ENCODE data around the gene FIG4. TPM values are rescaled to one million over a fixed set of nuclear protein-coding genes. Genes with fewer than 3 reads are reported as not detected.

Gene FIG4
- polyA plus RNA-seq, 3 donors: 27.2 to 65.3 (median 53.7) TPM

GRCh38 chr6:109690373-109690736 lies 741 bp upstream of the FIG4 start:
- H3K27ac Mint-ChIP-seq: peak overlapping the region; percentile 92 to 96 (median 93)
- Histone ChIP-seq H3K4me1 (ENCODE audit: control insufficient read depth in 1 of 2, insufficient read depth in 2 of 2, low read length in 2 of 2) (peaks cover 38 to 53% of the 10 kb centered on the region in 2 donors), H3K27me3 (ENCODE audit: control insufficient read depth in 2 of 2, insufficient read depth in 2 of 2, low read length in 2 of 2) (no peaks in the 10 kb centered on the region), H3K27ac (ENCODE audit: low read depth in 1 of 2, low read length in 2 of 2) (peak overlapping the region; percentile 82 to 96), H3K36me3 (replicated peaks in 1 of 2; ENCODE audit: control insufficient read depth in 1 of 2, insufficient read depth in 2 of 2, low read length in 2 of 2) (peaks cover under 1 to 3% of the 10 kb centered on the region in 2 donors), H4K20me1 (ENCODE audit: insufficient read depth, low read length) (peaks cover 6% of the 10 kb centered on the region), H3K4me2 (replicated peaks; ENCODE audit: extremely low read depth, low read length, poor library complexity, severe bottlenecking) (peak overlapping the region; percentile 96), H3K9ac (ENCODE audit: insufficient read depth, low read length, poor library complexity, severe bottlenecking) (peak overlapping the region; percentile 82), H3K79me2 (ENCODE audit: insufficient read depth, low read length) (peaks cover 48% of the 10 kb centered on the region), H3K9me3 (replicated peaks in 1 of 2; ENCODE audit: control insufficient read depth in 1 of 2, insufficient read depth in 1 of 2, low read length in 2 of 2) (no peaks in the 10 kb centered on the region), H2AFZ (ENCODE audit: insufficient read depth, low read depth, low read length, poor library complexity, severe bottlenecking) (peak overlapping the region; percentile 96), H3K4me3 (replicated peaks in 1 of 3; ENCODE audit: low read depth in 2 of 3, low read length in 3 of 3) (peak overlapping the region; percentile 76 to 96 (median 95))
- peaks cover 0 to 4% (median 0%) of the 10 kb centered on the region in 3 donors for H3K27me3 Mint-ChIP-seq (ENCODE audit: low read depth in 3 of 3)
- H3K36me3 Mint-ChIP-seq: peaks cover under 1 to 11% of the 10 kb centered on the region in 2 donors
- peak in 1 of 3 donors; percentile 25 for DNase-seq
- peaks cover 0 to 2% (median 0%) of the 10 kb centered on the region in 7 donors for H3K9me3 Mint-ChIP-seq
- TF ChIP-seq CTCF (IDR thresholded peaks at IDR 0.05): no peak
- intact Hi-C loops (cut with micrococcal nuclease): loop anchor here (5.0 to 10.0 kb wide), 3 partner anchors 82 to 596 kb away; partner anchors contain the start of genes CDC40 (in 1 of the 2), CEP57L1 (in 1 of the 2) and SESN1 (in 1 of the 2)
- WGBS (ENCODE audit: insufficient coverage): under 1% methylated on average over 18 of the region's 24 CpGs
- H3K4me1 Mint-ChIP-seq: peaks cover 52% of the 10 kb centered on the region
- H3K4me3 Mint-ChIP-seq: peak overlapping the region; percentile 87 to 95

GRCh38 chr6:109693111-109693510 lies 2.0 kb downstream of the FIG4 start:
- Histone ChIP-seq H3K4me1 (ENCODE audit: control insufficient read depth in 1 of 2, insufficient read depth in 2 of 2, low read length in 2 of 2) (peaks cover 42 to 56% of the 10 kb centered on the region in 2 donors), H3K9me3 (replicated peaks in 1 of 2; ENCODE audit: control insufficient read depth in 1 of 2, insufficient read depth in 1 of 2, low read length in 2 of 2) (no peaks in the 10 kb centered on the region), H3K79me2 (ENCODE audit: insufficient read depth, low read length) (peaks cover 66% of the 10 kb centered on the region), H3K36me3 (replicated peaks in 1 of 2; ENCODE audit: control insufficient read depth in 1 of 2, insufficient read depth in 2 of 2, low read length in 2 of 2) (peaks cover 9 to 14% of the 10 kb centered on the region in 2 donors), H3K27me3 (ENCODE audit: control insufficient read depth in 2 of 2, insufficient read depth in 2 of 2, low read length in 2 of 2) (no peaks in the 10 kb centered on the region), H3K27ac (ENCODE audit: low read depth in 1 of 2, low read length in 2 of 2) (peak overlapping the region in 1 of 2 donors; percentile 96), H2AFZ (ENCODE audit: insufficient read depth, low read depth, low read length, poor library complexity, severe bottlenecking) (no peak overlapping the region), H3K4me3 (replicated peaks in 1 of 3; ENCODE audit: low read depth in 2 of 3, low read length in 3 of 3) (peak overlapping the region in 1 of 3 experiments; percentile 96), H4K20me1 (ENCODE audit: insufficient read depth, low read length) (peaks cover 12% of the 10 kb centered on the region), H3K4me2 (replicated peaks; ENCODE audit: extremely low read depth, low read length, poor library complexity, severe bottlenecking) (peak overlapping the region; percentile 96), H3K9ac (ENCODE audit: insufficient read depth, low read length, poor library complexity, severe bottlenecking) (peak overlapping the region; percentile 6)
- Mint-ChIP-seq H3K9me3 (peaks cover 0 to 2% (median 0%) of the 10 kb centered on the region in 7 donors), H3K36me3 (peaks cover 8 to 22% of the 10 kb centered on the region in 2 donors), H3K27ac (peak overlapping the region; percentile 20 to 93 (median 72)), H3K4me3 (peak overlapping the region in 1 of 2 donors; percentile 62), H3K27me3 (ENCODE audit: low read depth in 3 of 3) (peaks cover 0 to 4% (median 0%) of the 10 kb centered on the region in 3 donors), H3K4me1 (peaks cover 54% of the 10 kb centered on the region)
- no peak for TF ChIP-seq CTCF (IDR thresholded peaks at IDR 0.05)
- DNase-seq: peak; percentile 29 to 59 (median 35)
- intact Hi-C loops (cut with micrococcal nuclease): loop anchor here (5.0 to 10.0 kb wide), 3 partner anchors 79 to 598 kb away; partner anchors contain the start of genes CDC40 (in 1 of the 2), CEP57L1 (in 1 of the 2) and SESN1 (in 1 of the 2)
